NCI-H524 treated with DMSO at 0.1 percent for 48 hours (cell line): ENCODE measurements around the gene SPATA45.

Experiments
- DNase-seq: peaks from one replicate; lab custom pipeline; 2025; lab: John Stamatoyannopoulos, UW

Gene SPATA45

GRCh38 chr1:212780759-212781158 is 66.7 kb downstream of the SPATA45 start:
- no peak for DNase-seq
